GM12875 (cell line): ENCODE measurements around the gene AEN.
"Not testable (repeated sequence)": the region's sequence is repeated elsewhere in the genome, so short reads cannot be mapped to it uniquely, and the experiment has no call there.

Experiments
- H3K4me3 ChIP-seq: one replicate; pipeline ENCODE4 v1.5.1; 2011; ENCODE audit warnings: low read depth, low read length, control low read depth
- TF ChIP-seq, protein P1 (sequence below): IDR thresholded peaks from 2 replicates; pipeline ENCODE4 v1.5.1; 2011; ENCODE audit warnings: low read depth, mild to moderate bottlenecking, control low read depth, inconsistent platforms, low read length, moderate library complexity, borderline replicate concordance; ENCODE audit not compliant: insufficient read depth

Gene AEN

GRCh38 chr15:88637841-88638625 lies 16.9 kb downstream of the AEN start:
- no peak overlapping the region for H3K4me3 ChIP-seq
- TF ChIP-seq, protein P1, sequence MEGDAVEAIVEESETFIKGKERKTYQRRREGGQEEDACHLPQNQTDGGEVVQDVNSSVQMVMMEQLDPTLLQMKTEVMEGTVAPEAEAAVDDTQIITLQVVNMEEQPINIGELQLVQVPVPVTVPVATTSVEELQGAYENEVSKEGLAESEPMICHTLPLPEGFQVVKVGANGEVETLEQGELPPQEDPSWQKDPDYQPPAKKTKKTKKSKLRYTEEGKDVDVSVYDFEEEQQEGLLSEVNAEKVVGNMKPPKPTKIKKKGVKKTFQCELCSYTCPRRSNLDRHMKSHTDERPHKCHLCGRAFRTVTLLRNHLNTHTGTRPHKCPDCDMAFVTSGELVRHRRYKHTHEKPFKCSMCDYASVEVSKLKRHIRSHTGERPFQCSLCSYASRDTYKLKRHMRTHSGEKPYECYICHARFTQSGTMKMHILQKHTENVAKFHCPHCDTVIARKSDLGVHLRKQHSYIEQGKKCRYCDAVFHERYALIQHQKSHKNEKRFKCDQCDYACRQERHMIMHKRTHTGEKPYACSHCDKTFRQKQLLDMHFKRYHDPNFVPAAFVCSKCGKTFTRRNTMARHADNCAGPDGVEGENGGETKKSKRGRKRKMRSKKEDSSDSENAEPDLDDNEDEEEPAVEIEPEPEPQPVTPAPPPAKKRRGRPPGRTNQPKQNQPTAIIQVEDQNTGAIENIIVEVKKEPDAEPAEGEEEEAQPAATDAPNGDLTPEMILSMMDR = no peak

DNA sequence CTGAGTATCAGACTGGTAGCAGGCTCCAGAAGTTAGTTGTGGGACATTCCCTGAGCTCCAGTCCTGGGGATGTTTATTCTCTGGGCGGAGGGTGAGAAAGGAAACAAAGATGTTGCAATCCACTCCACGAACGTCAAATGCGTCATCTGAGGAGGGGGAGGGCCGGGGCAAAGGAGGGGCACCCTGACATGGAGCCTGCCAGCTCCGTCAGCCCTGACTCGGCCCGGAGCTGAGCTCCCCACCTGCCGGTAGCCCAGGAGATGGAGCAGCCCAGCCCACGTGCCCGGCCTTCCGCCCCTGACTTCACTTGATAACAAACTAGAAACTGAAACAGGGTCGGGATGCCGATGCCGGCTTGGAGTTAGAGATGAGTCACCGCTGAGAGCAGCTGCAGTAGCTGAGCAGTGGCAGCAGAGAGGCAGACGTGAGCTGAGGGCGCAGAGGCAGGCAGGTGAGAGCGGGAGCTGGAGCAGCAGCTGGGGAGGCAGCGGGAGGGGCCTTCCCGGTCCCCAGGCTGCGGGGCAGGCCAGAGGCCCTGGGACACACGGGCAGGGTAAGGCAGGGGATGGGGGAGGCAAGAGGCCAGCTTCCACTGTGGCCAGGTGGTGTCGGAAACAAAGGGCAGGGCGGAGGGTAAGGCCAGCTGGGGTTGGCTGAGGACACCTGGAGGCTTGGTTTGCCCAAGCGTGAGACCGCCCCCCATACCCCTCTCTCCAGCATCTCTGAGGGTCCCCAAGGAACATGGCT lies 17.7 kb downstream of the AEN start, which contains the start of gene ISG20:
Gene ISG20 (plus strand): TSS at position 391 of the 747 bp plus-strand sequence. CDS start 351 bp downstream, at position 742.
- H3K4me3 ChIP-seq = peak within 1 kb of the TSS; percentile 73
- TF ChIP-seq, protein P1 = peak; percentile 39

DNA sequence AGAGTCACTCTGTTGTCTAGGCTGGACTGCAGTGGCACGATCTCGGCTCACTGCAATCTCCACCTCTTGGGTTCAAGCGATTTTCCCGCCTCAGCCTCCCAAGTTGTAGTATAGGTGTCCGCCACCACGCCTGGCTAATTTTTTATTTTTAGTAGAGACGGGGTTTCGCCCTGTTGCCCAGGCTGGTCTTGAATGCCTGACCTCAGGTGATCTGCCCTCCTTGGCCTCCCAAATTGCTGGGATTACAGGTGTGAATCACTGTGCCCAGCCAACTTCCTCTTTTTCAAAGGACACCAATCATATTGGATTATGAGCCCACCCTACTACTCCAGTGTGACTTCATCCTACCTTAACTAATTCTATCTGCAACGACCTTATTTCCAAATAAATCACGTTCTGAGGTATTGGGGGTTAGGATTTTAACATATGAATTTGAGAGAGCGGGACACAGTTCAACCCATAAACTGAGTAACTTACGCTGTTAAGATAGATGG lies 20.9 kb downstream of the AEN start:
- H3K4me3 ChIP-seq = no peak overlapping the region
- TF ChIP-seq, protein P1 = no peak

DNA sequence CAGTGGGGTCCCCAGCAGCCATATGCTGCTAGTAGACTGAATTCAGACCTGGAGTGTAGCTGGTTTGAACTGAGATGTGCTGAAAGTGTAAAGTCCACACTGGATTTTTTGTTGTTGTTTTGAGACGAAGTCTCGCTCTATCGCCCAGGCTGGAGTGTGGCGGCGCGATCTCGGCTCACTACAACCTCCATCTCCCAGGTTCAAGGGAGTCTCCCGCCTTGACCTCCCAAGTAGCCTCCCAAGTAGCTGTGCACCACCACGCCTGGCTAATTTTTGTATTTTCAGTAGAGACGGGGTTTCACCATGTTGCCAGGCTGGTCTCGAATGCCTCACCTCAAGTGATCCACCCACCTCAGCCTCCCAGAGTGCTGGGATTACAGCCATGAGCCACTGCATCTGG lies 21.4 kb downstream of the AEN start:
- not testable (repeated sequence) for H3K4me3 ChIP-seq

- H3K4me3 ChIP-seq = no peak overlapping the region
- TF ChIP-seq, protein P1 = no peak
Measured at GRCh38 chr15:88644741-88645140, 23.6 kb downstream of the AEN start.

DNA sequence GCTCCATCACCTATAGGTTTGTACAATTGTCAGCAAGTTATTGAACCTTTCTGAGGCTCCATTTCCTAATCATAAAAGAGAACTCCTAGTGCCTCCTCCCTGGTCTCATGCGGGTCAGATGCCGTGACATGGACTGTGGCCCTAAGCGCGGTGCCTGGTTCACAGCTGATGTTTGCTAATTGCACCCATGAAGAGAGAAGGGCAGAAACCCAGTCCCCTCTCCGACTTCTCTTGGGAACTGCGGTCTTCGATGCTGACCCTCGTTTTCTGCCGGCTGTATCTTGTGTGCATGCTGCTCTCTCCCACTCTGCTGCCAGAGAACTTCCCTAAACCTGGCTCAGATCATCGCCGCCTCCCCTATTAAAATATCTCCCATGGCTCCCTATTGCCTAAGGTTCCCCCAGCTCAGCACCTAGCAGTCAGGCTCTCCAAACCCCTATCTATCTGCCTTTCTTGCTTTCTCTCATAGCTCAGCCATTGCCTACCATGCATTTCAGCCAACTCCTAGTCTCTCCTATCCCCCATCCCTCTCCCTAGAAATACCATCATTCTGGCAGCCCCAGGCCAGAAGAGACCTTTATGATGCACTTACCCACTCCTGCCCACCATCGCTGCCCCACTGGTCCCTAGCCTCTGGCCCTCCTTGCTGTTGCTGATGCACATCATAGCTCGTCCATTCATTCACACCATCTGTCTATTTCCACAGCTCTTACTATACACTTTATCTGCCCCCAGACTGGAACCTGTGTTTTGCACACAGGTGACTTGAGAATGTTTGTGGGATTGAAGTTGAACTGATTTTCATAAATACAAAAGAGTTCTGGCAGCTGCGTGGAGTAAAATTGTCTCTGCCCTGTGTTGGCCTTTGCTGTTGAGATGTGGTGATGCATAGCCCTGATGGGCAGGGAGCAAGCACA lies 24.3 kb downstream of the AEN start:
- TF ChIP-seq, protein P1 = no peak
- no peak overlapping the region for H3K4me3 ChIP-seq

DNA sequence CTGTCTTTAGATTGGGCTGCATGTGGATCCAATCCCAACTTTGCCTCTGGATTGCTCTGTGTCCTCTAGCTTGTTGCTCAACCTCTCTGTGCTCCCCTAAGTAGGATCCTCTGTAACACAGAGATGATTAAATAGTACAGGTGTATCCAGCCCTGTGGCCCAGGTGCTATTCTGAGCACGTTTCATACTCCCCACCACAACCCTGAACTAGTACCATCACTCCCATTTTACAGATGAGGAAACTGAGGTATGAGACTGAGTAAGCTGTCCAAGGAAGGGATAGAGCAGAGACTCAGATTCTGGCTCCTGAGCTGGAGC lies 24.9 kb downstream of the AEN start:
- no peak overlapping the region for H3K4me3 ChIP-seq
- TF ChIP-seq, protein P1 = no peak
